OCI-LY7 (cell line): ENCODE data around the gene WEE1. TPM values are rescaled to one million over a fixed set of nuclear protein-coding genes. Genes with fewer than 3 reads are reported as not detected.

ENCODE experiments used
- BruUV-seq: library from RNA; stranded (reverse); fragments of 400-500 nt; replicated peaks from 2 replicates; lab custom pipeline; 2021; lab: Mats Ljungman, UMichigan
- CTCF ChIA-PET: fragments of 300-600 bp; sonication (Branson Sonifier 250); formaldehyde crosslinking; loops from one replicate; lab custom pipeline; 2022; ENCODE audit warnings: antibody characterized with exemption; ENCODE audit not compliant: unreplicated experiment; lab: Charles Lee
- POLR2A ChIA-PET: fragments of 300-600 bp; sonication (Branson Sonifier 250); formaldehyde crosslinking; loops from one replicate; lab custom pipeline; 2022; ENCODE audit warnings: antibody characterized with exemption; lab: Charles Lee
- DNase-seq: peaks from one replicate; pipeline ENCODE4 v3.0.0-alpha.2; 2015; ENCODE audit warnings: low spot score
- H2AFZ ChIP-seq: fragments of 200-600 bp; sonication (generic), shearing (Covaris generic); 2 replicates; pipeline ENCODE4 v1.6.1; 2014; ENCODE audit warnings: mild to moderate bottlenecking, antibody characterized with exemption, low read length, moderate library complexity
- H3K27ac ChIP-seq: fragments of 200-600 bp; sonication (generic); 2 replicates; pipeline ENCODE4 v1.5.1; 2014; ENCODE audit warnings: mixed run types, low read depth, mild to moderate bottlenecking, moderate library complexity, low read length, inconsistent platforms; ENCODE audit not compliant: poor library complexity, severe bottlenecking
- H3K36me3 ChIP-seq: fragments of 200-600 bp; sonication (generic); 2 replicates; pipeline ENCODE4 v1.6.1; 2014; ENCODE audit warnings: mild to moderate bottlenecking, antibody characterized with exemption, low read length, moderate library complexity, mixed read lengths; ENCODE audit not compliant: insufficient read depth
- H3K4me1 ChIP-seq: fragments of 200-600 bp; sonication (generic); 2 replicates; pipeline ENCODE4 v1.5.1; 2014; ENCODE audit warnings: mild to moderate bottlenecking, low read length; ENCODE audit not compliant: insufficient read depth, poor library complexity, severe bottlenecking
- H3K4me2 ChIP-seq: fragments of 200-600 bp; sonication (generic); 2 replicates; pipeline ENCODE4 v1.6.1; 2014; ENCODE audit warnings: mild to moderate bottlenecking, low read length
- H3K4me3 ChIP-seq: fragments of 200-600 bp; sonication (generic); 2 replicates; pipeline ENCODE4 v1.5.1; 2014; ENCODE audit warnings: mild to moderate bottlenecking, low read depth, low read length; ENCODE audit not compliant: poor library complexity, severe bottlenecking
- H3K79me2 ChIP-seq: fragments of 200-600 bp; sonication (generic); 2 replicates; pipeline ENCODE4 v1.6.1; 2016; ENCODE audit warnings: low read depth, mild to moderate bottlenecking, low read length, moderate library complexity, mixed read lengths; ENCODE audit not compliant: insufficient read depth
- H3K9me2 ChIP-seq: fragments of 200-600 bp; sonication (generic); 2 replicates; pipeline ENCODE4 v1.6.1; 2016; ENCODE audit warnings: mild to moderate bottlenecking, low read length, mixed read lengths; ENCODE audit not compliant: insufficient read depth
- H3K9me3 ChIP-seq: fragments of 200-600 bp; sonication (generic); 2 replicates; pipeline ENCODE4 v1.6.1; 2014; ENCODE audit warnings: mild to moderate bottlenecking, mixed run types, low read length, mixed read lengths
- H4K20me1 ChIP-seq: fragments of 200-600 bp; sonication (generic); 2 replicates; pipeline ENCODE4 v1.6.1; 2014; ENCODE audit warnings: mild to moderate bottlenecking, antibody characterized with exemption, low read length, moderate library complexity, mixed read lengths; ENCODE audit not compliant: insufficient read depth
- EZH2phosphoT487 ChIP-seq: fragments of 200-600 bp; sonication (generic); IDR thresholded peaks from 2 replicates; pipeline ENCODE4 v1.6.1; 2018; ENCODE audit warnings: low read depth, borderline replicate concordance, mild to moderate bottlenecking, mixed run types, antibody characterized with exemption, low read length, moderate library complexity, mixed read lengths
- intact Hi-C: fragments of 100-400 bp; cut with micrococcal nuclease; formaldehyde crosslinking; loops from one replicate; pipeline ENCODE4 v1.10.0; 2022; ENCODE audit not compliant: unreplicated experiment
- total RNA-seq, 2 experiments: library from RNA; depleted of rRNA in 1 of 2; stranded (reverse); fragments of >200 nt in 1 of 2; shearing (Covaris generic) in 1 of 2; gene quantifications; 2 replicates each; pipeline ENCODE4 v1.2.3, GENCODE V29; 2014 to 2022
- TF ChIP-seq, protein P1 (sequence below): fragments of 200-600 bp; sonication (generic); conservative IDR thresholded peaks from 2 replicates; pipeline ENCODE4 v1.5.1; 2014; ENCODE audit warnings: mild to moderate bottlenecking, antibody characterized with exemption, low read length, moderate library complexity, mixed read lengths

WEE1 gene
- total RNA-seq, 2 experiments from 2014 or later: 147 to 216 TPM

DNA sequence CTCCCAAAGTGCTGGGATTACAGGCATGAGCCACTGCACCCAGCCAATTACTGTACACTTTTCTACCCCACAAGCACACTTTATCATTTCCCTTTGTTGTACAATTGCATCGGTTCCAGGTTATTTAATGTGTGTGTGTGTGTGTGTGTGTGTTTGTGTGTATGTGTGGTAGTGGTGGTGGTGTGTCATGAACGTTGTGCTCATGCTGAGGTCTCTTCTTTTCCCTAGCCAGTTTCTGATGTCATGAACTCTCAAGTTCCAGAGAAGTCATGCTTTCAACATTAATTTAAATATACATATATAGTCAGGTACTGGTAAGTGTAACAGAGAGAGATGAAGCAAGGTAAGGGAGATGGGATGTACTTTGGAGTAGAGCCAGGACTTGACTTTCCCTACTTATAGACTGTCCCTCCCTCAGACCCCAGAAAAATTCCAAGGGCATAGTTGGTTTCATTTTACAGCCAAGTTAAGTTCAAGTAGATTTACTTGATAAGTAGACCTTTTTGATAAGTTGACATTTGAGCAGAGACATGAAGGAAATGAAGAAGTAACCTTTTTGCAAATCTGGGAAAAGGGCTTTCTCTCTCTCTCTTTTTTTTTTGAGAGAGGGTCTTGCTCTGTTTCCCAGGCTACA is 42.7 kb downstream of the WEE1 start:
- H3K36me3 ChIP-seq: no peaks in the 10 kb centered on the region
- H3K4me1 ChIP-seq: peaks cover 88% of the 10 kb centered on the region
- H4K20me1 ChIP-seq: no peaks in the 10 kb centered on the region
- peaks cover 6% of the 10 kb centered on the region; the same call in 1 of the 2 replicates for H3K79me2 ChIP-seq
- no TSS peak for BruUV-seq
- peak; percentile 42 for DNase-seq
- ChIA-PET CTCF (interaction anchor here (1.0 kb wide), 1 partner anchor 132 kb away, joined by 4 read pairs; no protein-coding TSS in a partner anchor), POLR2A (interaction anchor here (0.8 to 4.3 kb wide), 9 partner anchors 10 to 139 kb away, joined by 3 to 28 read pairs (median 4); no protein-coding TSS in a partner anchor)
- intact Hi-C loops: loop anchor here (10.0 kb wide), 1 partner anchor 231 kb away; the partner anchor contains the start of gene IPO7
- peak overlapping the region; percentile 99 for H3K27ac ChIP-seq
- no peaks in the 10 kb centered on the region; the same call in 1 of the 2 replicates for H3K9me3 ChIP-seq
- TF ChIP-seq, protein P1, sequence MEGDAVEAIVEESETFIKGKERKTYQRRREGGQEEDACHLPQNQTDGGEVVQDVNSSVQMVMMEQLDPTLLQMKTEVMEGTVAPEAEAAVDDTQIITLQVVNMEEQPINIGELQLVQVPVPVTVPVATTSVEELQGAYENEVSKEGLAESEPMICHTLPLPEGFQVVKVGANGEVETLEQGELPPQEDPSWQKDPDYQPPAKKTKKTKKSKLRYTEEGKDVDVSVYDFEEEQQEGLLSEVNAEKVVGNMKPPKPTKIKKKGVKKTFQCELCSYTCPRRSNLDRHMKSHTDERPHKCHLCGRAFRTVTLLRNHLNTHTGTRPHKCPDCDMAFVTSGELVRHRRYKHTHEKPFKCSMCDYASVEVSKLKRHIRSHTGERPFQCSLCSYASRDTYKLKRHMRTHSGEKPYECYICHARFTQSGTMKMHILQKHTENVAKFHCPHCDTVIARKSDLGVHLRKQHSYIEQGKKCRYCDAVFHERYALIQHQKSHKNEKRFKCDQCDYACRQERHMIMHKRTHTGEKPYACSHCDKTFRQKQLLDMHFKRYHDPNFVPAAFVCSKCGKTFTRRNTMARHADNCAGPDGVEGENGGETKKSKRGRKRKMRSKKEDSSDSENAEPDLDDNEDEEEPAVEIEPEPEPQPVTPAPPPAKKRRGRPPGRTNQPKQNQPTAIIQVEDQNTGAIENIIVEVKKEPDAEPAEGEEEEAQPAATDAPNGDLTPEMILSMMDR: no peak
- no peak for TF ChIP-seq EZH2phosphoT487
- peak overlapping the region; percentile 24; the same call in 1 of the 2 replicates for H2AFZ ChIP-seq
- peak overlapping the region; percentile 93 for H3K4me2 ChIP-seq
- H3K4me3 ChIP-seq: peak overlapping the region; percentile 72
- H3K9me2 ChIP-seq: no peaks in the 10 kb centered on the region

DNA sequence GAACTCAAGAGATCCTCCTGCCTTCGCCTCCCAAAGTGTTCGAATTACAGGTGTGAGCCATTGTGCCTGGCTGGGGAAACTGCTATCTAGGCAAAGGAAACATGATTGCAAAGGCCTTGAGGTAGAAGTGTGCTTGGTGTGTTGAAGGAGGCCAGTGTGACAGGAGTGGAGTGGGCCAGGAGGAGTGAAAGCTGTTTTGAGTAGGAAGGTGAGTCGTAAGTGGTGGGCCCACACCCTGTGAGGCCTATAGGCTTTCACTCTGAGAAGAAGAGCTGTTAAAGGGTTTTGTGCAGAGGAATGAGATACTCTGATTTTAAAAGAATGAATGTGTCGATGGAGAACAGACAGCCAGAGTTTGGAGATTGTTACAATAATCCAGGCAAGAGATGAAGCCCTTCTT is 43.4 kb downstream of the WEE1 start:
- ChIA-PET POLR2A (interaction anchor here (0.8 to 4.3 kb wide), 12 partner anchors 11 to 138 kb away, joined by 3 to 28 read pairs (median 6); no protein-coding TSS in a partner anchor), CTCF (interaction anchor here (1.0 kb wide), 1 partner anchor 131 kb away, joined by 4 read pairs; no protein-coding TSS in a partner anchor)
- no TSS peak for BruUV-seq
- Histone ChIP-seq H3K9me2 (no peaks in the 10 kb centered on the region), H2AFZ (peak overlapping the region; percentile 24; the same call in 1 of the 2 replicates), H3K79me2 (peaks cover 6% of the 10 kb centered on the region; the same call in 1 of the 2 replicates), H3K36me3 (no peaks in the 10 kb centered on the region), H3K4me1 (peaks cover 81% of the 10 kb centered on the region), H3K4me3 (peak overlapping the region; percentile 72), H4K20me1 (no peaks in the 10 kb centered on the region), H3K4me2 (peak overlapping the region; percentile 93), H3K9me3 (no peaks in the 10 kb centered on the region; the same call in 1 of the 2 replicates), H3K27ac (peak overlapping the region; percentile 99)
- intact Hi-C loops: loop anchor here (10.0 kb wide), 1 partner anchor 232 kb away; the partner anchor contains the start of gene IPO7
- peak; percentile 33 for DNase-seq
- TF ChIP-seq, protein P1: no peak
- TF ChIP-seq EZH2phosphoT487: no peak
